Measurements from ENCODE around the gene RBMS3. TPM values are rescaled to one million over a fixed set of nuclear protein-coding genes. Genes with fewer than 3 reads are reported as not detected.

The RBMS3 gene
- polyA plus RNA-seq, 1 experiment = 33.4 TPM

- DNase-seq (ENCODE audit: low read depth, low spot score) = no peak
- H3K27me3 ChIP-seq (ENCODE audit: control insufficient read depth, insufficient read depth, low read length) = no peaks in the 10 kb centered on the region
- no peak overlapping the region for H3K27ac ChIP-seq (ENCODE audit: low read depth, low read length)
- POLR2A ChIA-PET = no interaction called here
- no peak overlapping the region for H3K4me3 ChIP-seq (ENCODE audit: low read depth, low read length)
- H3K9me3 ChIP-seq (ENCODE audit: control insufficient read depth, insufficient read depth, low read length) = no peaks in the 10 kb centered on the region
- TF ChIP-seq CTCF (IDR thresholded peaks at IDR 0.05; ENCODE audit: low read depth, low read length) = no peak
- CTCF ChIA-PET = no interaction called here
Observed at GRCh38 chr3:29601861-29602585, 321.2 kb downstream of the RBMS3 start.

- no peak for TF ChIP-seq CTCF (IDR thresholded peaks at IDR 0.05; ENCODE audit: low read depth, low read length)
- Histone ChIP-seq H3K27me3 (ENCODE audit: control insufficient read depth, insufficient read depth, low read length) (no peaks in the 10 kb centered on the region), H3K9me3 (ENCODE audit: control insufficient read depth, insufficient read depth, low read length) (no peaks in the 10 kb centered on the region), H3K4me3 (ENCODE audit: low read depth, low read length) (no peak overlapping the region), H3K27ac (ENCODE audit: low read depth, low read length) (peak overlapping the region; percentile 53)
- CTCF ChIA-PET = no interaction called here
- DNase-seq (ENCODE audit: low read depth, low spot score) = peak; percentile 72
- POLR2A ChIA-PET = no interaction called here
Observed at GRCh38 chr3:29605845-29606244, 325.0 kb downstream of the RBMS3 start.

DNA sequence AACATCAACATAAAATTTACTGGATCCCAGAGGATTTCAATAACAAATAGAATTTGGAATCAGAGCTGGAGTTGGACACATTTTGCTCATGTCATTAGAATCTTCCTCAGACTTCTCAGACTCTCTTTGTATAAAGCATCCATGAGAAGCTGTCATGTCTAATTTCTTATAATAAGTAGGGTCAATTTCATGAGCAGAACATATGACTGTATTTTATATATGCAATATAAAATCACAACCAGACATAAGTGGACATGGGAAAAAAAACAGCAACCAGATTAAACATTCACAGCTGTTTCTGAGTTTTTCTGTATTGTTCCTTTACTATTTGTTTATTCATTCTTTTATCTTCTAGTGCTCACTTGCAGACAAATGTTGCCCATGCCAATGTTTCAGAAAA, 325.5 kb downstream of the RBMS3 start:
- no peaks in the 10 kb centered on the region for H3K9me3 ChIP-seq (ENCODE audit: control insufficient read depth, insufficient read depth, low read length)
- H3K27ac ChIP-seq (ENCODE audit: low read depth, low read length) = no peak overlapping the region
- no peaks in the 10 kb centered on the region for H3K27me3 ChIP-seq (ENCODE audit: control insufficient read depth, insufficient read depth, low read length)
- DNase-seq (ENCODE audit: low read depth, low spot score) = no peak
- TF ChIP-seq CTCF (IDR thresholded peaks at IDR 0.05; ENCODE audit: low read depth, low read length) = no peak
- ChIA-PET CTCF (interaction anchor here (1.1 kb wide), 1 partner anchor 12 kb away, joined by 3 read pairs; no protein-coding TSS in a partner anchor), POLR2A (interaction anchor here (0.7 kb wide), 1 partner anchor 1149 kb away, joined by 3 read pairs; no protein-coding TSS in a partner anchor)
- no peak overlapping the region for H3K4me3 ChIP-seq (ENCODE audit: low read depth, low read length)

DNA sequence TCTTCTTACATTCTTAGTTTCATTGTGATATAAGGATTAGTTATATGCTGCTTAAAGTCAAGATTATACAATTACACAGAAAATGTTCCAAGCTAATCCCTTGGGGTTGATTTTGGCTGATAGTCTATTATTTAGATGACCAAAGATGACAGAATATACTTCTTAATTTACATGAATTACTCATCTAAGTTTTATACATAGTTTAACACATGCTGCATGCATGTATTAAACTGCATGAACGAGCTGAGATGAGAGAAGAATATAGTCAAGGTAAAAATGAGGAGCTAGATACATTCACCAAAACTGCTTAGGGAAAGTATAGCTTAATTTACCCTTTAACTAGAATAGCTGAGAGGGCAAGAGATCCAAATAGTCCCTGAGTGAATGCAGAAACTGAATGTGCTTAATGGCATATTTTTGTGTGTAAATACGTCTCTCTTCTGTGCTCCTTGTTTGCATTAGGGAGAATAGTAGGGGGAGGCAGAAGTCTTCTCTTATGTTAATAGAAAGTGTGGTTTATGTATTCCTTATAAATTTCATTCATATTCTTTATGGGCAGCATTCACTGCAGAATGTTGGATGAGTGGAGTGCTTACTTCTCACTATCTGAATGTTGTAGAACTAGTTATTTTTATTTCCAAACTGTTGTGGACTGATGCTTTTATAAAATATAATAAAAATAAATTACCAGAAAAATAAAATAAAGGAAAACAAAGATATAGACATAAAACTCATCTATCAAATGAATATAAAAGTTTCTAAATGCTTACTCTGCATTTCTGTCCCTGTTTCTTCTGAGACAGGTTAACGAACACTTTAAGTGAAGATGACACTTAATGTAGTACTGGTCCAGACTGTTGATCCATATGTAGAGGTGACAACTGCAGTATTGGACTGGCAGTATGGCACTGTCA, 327.8 kb downstream of the RBMS3 start:
- no peak for TF ChIP-seq CTCF (IDR thresholded peaks at IDR 0.05; ENCODE audit: low read depth, low read length)
- Histone ChIP-seq H3K27me3 (ENCODE audit: control insufficient read depth, insufficient read depth, low read length) (no peaks in the 10 kb centered on the region), H3K4me3 (ENCODE audit: low read depth, low read length) (no peak overlapping the region), H3K27ac (ENCODE audit: low read depth, low read length) (no peak overlapping the region), H3K9me3 (ENCODE audit: control insufficient read depth, insufficient read depth, low read length) (no peaks in the 10 kb centered on the region)
- POLR2A ChIA-PET = no interaction called here
- no peak for DNase-seq (ENCODE audit: low read depth, low spot score)
- CTCF ChIA-PET = no interaction called here

DNA sequence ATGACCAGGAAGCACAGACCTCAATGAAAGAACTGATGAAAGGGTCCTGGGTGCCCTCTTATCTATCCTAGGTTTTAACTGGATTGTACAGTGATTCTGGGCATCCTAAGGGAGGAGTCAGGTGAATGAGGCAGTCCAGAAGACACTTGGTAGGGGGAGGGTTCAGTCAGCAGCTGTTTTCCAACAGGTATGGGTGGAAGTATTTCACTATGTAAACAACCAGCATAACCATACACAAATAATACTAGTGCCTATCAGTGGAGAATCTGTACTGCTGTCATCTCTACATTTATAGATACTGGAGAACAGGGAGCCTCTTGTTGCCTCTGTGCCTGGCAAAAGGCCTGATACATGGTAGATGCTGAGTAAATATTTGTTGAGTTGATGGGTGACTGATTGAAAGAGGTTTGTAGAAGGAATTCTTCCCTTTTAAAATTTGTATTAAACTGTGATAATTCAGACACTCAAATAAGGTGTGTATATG, 328.5 kb downstream of the RBMS3 start:
- TF ChIP-seq CTCF (IDR thresholded peaks at IDR 0.05; ENCODE audit: low read depth, low read length) = no peak
- CTCF ChIA-PET = no interaction called here
- POLR2A ChIA-PET = no interaction called here
- Histone ChIP-seq H3K4me3 (ENCODE audit: low read depth, low read length) (no peak overlapping the region), H3K9me3 (ENCODE audit: control insufficient read depth, insufficient read depth, low read length) (no peaks in the 10 kb centered on the region), H3K27ac (ENCODE audit: low read depth, low read length) (no peak overlapping the region), H3K27me3 (ENCODE audit: control insufficient read depth, insufficient read depth, low read length) (no peaks in the 10 kb centered on the region)
- no peak for DNase-seq (ENCODE audit: low read depth, low spot score)

All from AG04450 (cell line).